Measurements from ENCODE around the gene PLEKHO2.

Gene PLEKHO2

DNA sequence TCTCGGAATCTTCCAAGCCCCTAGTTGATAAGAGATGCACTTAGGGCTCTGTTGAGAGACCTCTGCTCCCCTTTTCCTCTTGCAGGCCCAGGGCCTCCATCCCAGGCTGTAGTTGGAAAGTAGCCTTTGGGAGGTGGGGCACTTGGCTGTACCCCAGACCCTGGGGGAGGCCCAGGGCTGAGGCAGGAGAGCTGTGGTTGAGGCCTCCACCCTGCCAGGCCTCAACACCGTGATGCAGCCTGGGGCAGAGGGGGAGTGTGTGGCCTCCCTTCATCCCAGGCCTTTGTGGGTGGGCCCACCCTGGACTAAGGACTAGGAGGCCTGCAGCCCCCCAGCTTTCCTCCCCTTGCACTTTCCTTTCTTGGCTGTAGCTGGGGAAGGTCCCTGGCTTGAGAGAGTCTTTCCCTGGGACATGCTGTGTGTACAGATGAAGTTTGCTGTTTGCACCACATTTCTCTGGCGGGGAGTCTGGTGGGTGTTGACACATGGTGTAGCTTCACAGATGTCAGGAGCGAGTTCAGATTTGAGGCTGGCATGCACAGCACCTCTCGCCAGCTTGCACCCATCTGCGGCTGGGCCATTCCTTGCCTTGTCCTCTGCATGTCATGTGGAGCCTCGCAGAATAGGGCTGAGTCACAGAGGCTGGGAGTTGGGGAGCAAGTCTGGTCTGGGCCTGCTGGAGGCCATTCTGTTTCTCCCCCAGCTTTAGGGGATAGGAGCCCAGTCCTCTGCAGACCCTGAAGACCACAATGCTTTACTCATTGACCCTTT lies 13.7 kb downstream of the PLEKHO2 start:
- no peak for DNase-seq (ENCODE audit: low read depth)

DNA sequence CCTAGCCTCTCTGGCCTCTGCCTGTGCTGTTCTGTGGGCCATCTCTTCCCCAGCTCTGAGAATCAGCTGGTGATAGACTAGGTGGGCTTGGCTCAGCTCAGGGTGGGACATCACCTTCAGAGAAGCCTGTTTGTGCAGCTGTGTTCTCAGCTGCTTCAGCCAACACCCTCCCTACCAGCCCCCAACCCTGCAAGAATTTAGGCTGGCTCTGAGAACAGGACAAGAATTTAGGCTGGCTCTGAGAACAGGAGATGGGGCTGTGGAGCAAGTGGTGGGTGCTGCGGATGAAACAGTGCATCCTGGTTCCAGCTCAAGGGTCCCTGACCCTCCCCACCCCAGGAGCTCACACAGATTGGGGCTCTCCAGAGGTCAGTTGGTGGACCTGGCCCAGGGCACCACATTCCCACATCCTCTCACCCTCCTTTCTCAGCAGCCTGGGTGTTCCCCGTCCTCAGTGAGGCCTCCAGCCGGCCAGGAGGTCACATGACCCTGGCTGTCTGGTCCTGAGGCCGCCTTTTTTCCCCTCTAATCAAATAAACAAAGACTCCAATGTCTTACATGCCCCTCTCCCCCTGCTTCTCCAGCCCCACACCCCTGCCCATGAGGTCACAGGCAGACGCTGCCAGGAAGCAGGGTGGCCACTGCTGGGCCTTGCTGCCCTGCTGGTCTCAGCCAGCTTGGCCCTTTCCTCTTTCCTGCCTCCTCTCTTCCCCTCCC lies 14.9 kb downstream of the PLEKHO2 start:
- no peak for DNase-seq (ENCODE audit: low read depth)

DNA sequence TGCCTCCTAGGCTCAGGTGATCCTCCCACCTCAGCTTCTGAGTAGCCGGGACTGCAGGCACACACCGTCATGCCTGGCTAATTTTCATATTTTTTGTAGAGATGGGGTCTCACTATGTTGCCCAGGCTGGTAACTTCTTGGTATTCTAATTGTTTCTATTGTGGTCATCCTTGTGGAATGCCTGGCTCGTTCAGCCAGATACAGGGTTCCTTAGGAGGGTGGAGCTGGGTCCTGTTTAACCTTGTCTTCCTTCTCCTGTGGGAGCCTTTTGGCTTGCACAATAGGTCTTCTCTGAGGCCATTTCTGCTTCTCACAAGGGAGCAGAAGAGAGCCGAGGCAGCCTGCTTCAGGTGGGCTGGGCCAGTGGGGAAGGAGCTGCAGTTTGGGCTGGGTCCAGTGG lies 15.7 kb downstream of the PLEKHO2 start:
- DNase-seq (ENCODE audit: low read depth): peak; percentile 67

DNA sequence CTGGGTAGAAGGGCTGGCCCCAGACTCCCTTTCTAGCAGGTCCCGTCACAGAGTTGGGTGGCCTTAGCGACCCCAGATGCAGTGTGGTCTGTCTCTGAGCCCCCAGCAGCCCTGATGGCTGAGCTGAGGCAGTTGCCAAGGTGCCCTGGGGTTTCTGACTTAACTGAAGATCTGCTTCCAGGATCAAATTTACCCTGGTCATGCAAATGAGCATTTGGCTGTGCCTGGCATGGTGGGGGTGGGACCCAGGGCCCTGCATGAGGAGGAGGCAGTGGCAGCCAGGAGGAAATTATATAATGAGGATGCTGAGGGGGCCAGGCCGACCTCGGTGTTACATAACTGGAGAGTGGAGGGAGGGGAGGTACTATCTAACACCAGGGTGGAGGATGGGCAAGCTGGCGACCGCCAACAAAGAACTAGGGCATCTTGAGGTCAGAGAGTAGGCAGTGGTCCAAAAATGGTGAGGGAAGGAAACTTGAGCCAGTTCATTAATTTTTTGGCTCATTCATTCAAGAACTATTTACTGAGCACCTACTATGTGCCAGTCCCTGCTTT lies 16.4 kb downstream of the PLEKHO2 start:
- DNase-seq (ENCODE audit: low read depth): no peak

DNA sequence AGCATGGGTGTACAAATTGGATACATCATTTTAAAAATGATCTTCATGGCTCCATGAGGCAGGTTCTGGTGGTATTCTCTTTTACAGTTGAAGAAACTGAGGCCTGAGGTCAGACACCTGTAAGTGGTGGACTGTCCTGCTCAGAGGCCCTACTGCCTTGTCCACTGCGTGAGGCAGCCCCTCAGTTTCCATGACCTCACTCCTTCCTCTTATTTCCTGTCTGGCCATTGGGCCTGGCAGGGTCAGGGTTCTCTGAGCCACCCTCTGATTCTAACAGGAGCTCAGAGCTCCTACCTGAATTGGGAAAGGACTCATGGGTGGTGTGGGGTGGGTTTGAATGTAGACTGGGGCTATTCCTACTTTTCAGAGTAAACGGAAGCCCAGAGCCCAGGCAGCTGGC lies 17.5 kb downstream of the PLEKHO2 start:
- DNase-seq (ENCODE audit: low read depth): no peak

DNA sequence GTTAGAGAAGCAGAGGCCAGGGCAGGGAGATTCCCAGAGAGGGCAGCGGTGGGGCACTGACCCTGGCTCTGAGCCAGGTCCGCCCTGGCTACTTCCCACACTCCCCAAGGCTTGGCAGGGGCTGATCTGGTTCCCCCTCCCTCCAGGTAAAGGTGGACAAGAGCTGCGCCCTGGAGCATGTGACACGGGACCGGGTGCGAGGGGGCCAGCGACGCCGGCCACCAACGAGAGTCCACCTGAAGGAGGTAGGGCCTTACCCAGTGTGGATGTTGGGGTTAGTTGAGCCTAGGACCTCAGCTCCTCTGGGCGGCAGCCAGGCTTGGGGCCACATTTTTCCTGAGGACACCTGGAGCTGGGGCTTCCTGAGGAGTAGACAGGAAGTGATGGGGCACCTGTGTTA lies 19.6 kb downstream of the PLEKHO2 start:
- no peak for DNase-seq (ENCODE audit: low read depth)

DNA sequence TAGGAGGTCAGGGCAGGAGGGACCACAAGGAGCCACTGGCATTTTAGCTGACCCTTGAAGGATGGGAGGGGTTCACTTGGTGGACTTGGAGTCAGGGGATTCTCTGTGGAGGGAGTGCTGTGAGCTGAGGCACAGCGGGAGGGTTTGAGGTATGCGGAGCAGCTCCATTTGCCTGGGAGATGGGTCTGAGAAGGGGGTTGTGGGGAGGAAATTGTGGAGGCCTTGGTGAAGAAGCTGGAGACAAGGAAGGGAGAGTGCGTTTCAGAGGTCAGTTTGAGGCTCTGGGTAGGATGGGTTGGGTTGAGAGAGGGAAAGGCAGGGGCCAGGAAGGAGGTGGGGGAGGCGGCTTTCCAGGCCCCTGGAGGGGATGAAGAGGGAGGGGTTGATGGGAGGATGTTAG lies 20.2 kb downstream of the PLEKHO2 start:
- no peak for DNase-seq (ENCODE audit: low read depth)

DNA sequence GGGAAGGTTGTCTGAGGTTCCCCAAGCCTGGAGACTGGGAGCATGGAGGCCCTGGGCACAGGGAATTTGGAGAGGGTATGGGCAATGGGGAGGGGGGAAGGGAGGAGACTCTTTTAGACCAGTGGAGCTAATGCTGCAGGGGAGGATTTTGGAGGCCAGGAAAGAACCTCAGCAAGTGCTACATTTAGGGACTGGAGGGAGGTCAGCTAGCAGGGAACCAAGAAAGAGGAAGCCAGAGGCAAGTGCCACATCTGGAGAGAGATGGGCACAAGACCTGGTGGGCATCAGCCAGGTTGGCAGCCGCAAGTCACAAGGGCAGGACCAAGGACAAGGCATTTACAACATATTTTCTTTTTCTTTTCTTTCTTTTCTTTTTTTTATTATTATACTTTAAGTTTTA lies 20.7 kb downstream of the PLEKHO2 start:
- DNase-seq (ENCODE audit: low read depth): no peak

DNA sequence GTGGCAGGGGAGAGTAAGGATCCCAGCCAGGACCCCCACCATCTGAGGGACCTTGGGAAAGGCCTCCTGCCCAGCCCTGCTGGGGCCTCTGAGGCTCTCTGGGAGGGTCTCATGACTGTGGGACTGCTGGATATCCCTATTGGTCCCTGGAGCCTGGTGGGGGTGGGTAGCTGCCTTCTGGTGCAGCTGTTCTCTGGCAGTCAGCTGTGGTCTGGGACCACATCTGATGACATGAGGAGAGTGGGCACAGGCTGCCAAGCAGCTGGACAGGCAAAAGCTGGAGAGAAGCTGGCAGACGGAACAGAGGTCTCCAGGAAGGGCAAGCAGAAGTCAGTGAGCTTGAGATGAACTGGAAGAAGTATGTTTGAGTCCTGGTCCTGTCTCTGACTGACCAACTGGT lies 22.4 kb downstream of the PLEKHO2 start:
- no peak for DNase-seq (ENCODE audit: low read depth)

DNA sequence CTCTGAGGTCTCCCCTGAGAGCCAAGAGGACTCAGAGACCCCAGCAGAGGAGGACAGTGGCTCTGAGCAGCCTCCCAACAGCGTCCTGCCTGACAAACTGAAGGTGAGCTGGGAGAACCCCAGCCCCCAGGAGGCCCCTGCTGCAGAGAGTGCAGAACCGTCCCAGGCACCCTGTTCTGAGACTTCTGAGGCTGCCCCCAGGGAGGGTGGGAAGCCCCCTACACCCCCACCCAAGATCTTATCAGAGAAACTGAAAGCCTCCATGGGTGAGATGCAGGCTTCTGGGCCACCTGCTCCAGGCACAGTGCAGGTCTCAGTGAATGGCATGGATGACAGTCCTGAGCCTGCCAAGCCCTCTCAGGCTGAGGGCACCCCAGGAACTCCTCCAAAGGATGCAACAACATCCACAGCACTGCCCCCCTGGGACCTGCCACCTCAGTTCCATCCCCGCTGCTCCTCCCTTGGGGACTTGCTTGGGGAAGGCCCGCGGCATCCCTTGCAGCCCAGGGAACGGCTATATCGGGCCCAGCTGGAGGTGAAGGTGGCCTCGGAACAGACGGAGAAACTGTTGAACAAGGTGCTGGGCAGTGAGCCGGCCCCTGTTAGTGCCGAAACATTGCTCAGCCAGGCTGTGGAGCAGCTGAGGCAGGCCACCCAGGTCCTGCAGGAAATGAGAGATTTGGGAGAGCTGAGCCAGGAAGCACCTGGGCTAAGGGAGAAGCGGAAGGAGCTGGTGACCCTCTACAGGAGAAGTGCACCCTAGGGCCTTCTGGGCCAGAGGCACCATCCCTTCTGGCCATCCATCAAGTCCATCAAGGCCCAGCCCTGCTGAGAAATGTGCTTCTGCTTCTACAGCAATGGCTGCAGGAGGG lies 23.6 kb downstream of the PLEKHO2 start:
- no peak for DNase-seq (ENCODE audit: low read depth)

DNA sequence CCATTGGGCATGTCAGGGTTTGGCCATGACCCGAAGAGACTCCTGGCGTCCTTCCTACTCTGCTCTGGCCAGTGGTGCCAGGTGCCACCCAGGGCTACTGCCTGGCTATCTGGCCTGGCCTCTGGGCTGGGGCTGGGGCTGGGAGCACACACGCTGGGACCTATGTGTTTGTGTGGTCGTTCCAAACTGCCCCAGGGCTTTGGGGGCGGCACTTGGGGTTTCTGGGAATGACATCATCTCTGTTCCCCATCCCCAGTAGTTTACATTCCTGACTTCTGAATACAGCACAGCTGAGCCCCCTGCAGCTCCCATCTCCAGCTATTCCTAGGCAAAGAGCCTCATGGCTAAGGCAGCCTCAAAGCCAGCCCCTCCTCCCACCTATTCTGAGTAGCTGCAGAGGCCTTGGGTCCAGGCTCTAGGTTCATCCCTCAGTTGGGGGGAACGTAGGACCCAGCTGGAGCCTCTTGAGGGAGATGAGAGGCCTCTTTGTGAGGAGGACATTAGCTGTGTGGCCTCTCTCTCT lies 24.3 kb downstream of the PLEKHO2 start:
- DNase-seq (ENCODE audit: low read depth): peak; percentile 87

DNA sequence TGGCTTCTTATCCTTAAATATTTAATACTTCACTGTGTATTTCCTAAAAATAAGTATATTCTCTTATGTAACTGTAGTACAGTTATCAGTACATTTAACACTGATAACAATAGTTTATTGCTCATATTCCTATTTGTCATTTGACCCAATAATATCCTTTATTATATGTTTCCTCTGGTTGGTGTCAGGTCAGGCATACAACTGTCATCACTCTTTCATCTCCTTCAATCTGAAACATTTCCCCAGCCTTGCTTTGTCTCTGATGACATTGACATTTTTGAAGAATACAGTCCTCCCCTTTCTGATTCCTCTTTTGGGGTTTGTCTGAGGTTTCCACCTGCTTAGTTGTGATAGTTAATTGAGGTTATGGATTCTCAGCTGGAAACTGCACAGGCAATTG lies 27.8 kb downstream of the PLEKHO2 start:
- DNase-seq (ENCODE audit: low read depth): no peak

DNA sequence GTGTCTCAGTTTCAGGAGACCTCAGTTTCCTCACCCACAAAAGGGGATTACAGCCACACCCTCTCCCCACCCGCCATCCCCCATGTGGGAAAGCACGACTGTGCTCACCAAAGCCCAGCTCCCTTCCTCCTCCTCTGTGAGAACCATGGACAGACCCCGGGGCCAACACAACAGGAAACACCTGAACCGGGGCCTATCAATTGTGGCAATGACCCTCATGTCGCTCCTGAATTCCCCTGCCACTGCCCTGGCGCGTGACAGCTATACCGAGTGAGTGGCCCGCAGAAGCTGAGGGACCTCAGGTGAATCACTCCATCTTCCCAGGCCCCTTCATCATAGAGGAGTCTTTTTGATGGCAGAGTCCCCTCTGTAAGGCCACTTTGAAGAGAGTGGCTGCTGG lies 28.6 kb downstream of the PLEKHO2 start:
- no peak for DNase-seq (ENCODE audit: low read depth)

DNA sequence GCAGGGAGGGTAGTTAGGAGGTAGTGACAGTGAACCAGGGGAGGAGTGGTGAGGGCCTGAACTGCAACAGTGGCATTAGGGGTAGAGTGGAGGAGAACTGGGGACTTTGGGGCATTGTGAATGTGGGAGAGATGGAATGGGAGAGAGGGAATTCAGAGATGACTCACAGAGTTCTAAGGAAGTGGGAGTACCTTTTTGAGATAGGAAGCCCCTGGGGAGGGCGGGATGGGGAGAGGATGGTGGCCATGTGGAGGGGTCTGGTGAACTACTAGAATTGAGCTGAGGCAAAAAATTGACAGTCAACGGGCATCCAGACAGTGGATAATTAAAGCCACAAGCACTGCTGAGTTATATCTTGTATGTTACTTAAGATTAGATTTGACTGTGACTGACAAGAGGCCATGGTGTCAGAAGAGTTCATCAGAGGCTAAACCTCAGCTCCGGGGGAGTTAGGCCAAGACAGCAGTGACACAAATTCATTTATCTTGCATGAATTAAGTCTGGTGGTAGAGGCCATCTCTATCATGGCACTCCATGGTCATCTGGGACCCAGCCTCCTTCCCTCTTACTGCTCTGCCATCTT lies 34.0 kb downstream of the PLEKHO2 start:
- DNase-seq (ENCODE audit: low read depth): no peak

DNA sequence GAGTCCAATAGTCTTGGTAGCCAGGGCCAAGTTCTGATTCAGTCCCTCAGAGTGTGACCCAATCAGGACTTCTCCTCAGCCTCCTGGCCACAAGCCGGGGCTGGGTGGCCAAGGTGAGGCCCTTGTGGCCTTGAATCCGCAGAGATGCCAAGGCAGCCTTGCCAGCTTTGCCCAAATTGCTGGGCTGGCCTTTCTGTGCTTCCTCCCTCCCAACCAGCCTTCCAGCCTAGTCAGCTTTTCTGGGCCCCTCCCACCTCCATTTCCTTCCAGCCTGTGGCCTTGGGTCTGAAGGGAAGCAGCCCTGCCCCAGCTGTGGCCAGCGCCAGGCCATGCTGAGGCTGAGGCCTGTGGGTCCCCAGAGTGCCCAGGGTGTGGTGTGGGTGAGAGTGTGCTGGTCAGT lies 35.7 kb downstream of the PLEKHO2 start:
- DNase-seq (ENCODE audit: low read depth): no peak

DNA sequence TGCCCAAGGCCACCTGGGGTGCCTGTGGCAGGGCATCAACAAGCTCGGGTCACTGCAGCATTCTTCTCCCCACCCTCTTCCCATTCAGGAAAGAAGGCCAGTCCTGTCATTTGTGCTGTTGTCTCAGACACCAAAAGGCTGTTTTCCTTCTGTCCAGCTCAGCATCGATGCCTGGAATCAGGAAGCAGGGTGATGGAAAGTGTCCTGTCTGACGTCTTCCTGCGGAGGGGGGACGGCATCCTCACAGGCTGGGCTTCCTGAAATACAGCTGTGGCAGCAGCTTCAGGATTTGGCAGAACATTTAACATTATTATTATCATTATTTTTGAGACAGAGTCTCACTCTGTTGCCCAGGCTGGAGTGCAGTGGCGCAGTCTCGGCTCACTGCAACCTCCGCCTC lies 37.0 kb downstream of the PLEKHO2 start:
- no peak for DNase-seq (ENCODE audit: low read depth)

DNA sequence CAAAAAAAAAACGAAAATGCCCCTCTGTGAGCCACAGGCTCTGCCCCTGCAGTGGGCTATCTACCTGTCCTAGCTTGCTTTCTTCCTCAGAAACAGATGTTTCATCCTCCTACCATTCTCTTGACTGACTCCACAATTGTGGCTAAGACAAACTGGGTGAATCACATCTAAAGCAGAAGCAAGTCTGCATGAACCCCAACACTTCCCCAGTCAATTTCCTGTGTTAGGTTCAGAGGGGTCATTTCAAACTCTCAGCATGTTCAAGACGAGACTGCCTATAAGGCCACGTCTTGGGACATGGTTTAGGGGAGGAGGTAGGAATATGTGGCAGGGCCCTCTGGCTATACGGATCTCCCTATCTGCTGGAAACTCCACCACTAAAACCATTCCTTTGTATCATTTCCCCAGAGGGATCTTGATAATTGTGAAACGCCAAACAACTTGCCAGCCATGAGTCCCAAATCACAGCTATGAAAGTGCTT lies 41.4 kb downstream of the PLEKHO2 start:
- DNase-seq (ENCODE audit: low read depth): no peak

DNA sequence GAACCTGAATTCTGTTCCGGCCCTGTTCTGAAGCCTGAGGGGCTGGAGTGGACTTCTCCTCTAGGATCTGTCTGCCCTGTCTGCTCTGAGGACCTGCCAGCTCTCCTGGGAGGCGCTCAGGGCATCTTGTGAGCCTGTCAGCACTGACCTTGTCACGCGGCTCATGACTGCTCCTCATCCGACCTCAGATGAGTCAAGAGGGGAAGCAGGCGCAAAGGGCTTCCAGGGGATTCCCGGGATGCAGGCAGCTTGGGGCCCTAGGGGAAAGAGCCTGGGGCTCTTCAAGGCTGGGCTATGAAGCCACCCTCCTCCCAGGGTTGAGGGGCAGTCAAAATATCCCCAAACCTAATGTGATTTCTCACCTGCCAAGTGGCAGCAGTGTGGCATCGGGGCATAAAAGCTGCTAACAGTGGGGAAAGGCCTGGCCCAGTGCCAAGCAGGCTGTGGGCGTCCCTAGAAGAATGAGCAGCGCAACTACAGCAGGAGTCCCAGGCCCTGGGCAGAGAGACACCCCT lies 42.3 kb downstream of the PLEKHO2 start:
- DNase-seq (ENCODE audit: low read depth): peak; percentile 78

DNA sequence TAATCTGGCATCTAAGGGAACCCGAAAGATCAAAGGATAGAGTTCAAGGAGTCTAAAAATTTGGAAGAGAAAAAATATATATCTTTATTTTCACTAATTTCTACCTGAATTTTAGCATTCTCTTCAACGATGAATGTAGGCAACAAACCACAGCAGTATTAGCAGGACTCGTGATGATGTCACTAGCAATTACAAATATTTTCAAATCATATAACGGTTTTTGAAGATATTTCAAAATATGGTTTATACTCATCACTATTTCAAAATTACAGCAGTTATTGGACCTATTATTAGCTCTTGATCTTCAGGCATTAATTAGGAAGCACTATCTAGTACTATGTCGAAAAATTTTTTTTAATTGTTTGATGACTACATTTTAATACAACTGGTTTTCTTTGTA lies 43.0 kb downstream of the PLEKHO2 start:
- DNase-seq (ENCODE audit: low read depth): no peak

DNA sequence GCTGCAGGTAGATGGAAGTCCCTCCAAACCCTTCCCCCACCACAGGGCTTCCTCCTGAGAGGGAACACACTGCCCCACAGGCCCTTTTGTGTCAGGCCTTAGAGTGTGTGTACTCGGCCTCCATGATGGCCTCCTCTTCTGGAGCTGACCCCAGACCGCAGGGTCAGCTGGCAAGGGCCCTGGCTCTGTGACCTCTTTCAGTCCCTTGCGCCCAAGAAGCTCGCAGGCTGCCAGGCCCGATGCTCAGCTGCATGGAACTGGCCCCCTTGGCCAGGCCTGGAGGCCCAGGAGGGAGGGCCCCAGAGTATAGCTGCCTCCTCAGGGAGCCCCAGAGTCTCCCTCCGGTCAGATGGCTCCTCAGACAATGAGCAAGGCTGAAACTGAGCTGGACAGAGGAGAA lies 46.6 kb downstream of the PLEKHO2 start:
- no peak for DNase-seq (ENCODE audit: low read depth)

DNA sequence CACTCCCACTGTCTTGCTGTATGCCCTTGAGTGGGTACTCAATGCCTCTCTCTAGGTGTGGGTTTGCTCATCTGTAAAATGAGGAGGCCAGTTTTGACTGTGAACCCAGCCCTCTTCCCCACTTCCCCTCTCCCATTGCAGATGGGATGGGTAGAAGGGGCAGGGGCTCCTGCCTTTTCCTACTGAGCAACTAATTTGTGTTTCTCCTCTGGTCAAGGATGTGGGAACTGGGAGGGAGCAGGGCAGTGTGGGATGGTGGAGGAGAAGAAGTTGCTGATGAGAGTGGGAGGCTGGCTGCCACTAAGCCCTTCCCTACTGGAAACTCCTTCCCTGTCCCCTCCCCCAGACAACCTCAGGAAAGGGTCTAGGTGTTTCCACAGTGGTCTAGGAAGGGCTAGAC lies 49.8 kb downstream of the PLEKHO2 start:
- no peak for DNase-seq (ENCODE audit: low read depth)

Data from GM04504 (cell line).